GM23248 (cell line): ENCODE results near the gene SEZ6. TPM values are rescaled to one million over a fixed set of nuclear protein-coding genes. Genes with fewer than 3 reads are reported as not detected.

ENCODE experiments used
- DNase-seq: peaks from one replicate; pipeline ENCODE4 v3.0.0-alpha.2; 2015
- H2AFZ ChIP-seq: fragments of 200-600 bp; sonication (generic); 2 replicates; pipeline ENCODE4 v1.6.1; 2016; ENCODE audit warnings: antibody characterized with exemption
- H3F3A ChIP-seq: fragments of 200-600 bp; sonication (generic); 2 replicates; pipeline ENCODE4 v1.6.1; 2016; ENCODE audit warnings: mild to moderate bottlenecking, antibody characterized with exemption, mixed run types; ENCODE audit not compliant: insufficient read depth
- H3K27ac ChIP-seq: fragments of 200-600 bp; sonication (generic); 2 replicates; pipeline ENCODE4 v1.5.1; 2016; ENCODE audit warnings: mild to moderate bottlenecking
- H3K27me3 ChIP-seq: fragments of 200-600 bp; sonication (generic); replicated peaks from 2 replicates; pipeline ENCODE4 v1.6.1; 2016; ENCODE audit warnings: mild to moderate bottlenecking; ENCODE audit not compliant: insufficient read depth
- H3K36me3 ChIP-seq: fragments of 200-600 bp; sonication (generic); 2 replicates; pipeline ENCODE4 v1.6.1; 2016; ENCODE audit warnings: low read depth, mild to moderate bottlenecking
- H3K4me1 ChIP-seq: fragments of 200-600 bp; sonication (generic); 2 replicates; pipeline ENCODE4 v1.6.1; 2016; ENCODE audit warnings: mild to moderate bottlenecking; ENCODE audit not compliant: insufficient read depth
- H3K4me2 ChIP-seq: fragments of 200-600 bp; sonication (generic); one replicate; pipeline ENCODE4 v1.6.1; 2016; ENCODE audit warnings: mild to moderate bottlenecking; ENCODE audit not compliant: unreplicated experiment
- H3K4me3 ChIP-seq: fragments of 200-600 bp; sonication (generic); 2 replicates; pipeline ENCODE4 v1.5.1; 2016; ENCODE audit warnings: mild to moderate bottlenecking
- H3K79me2 ChIP-seq: fragments of 200-600 bp; sonication (generic); 2 replicates; pipeline ENCODE4 v1.6.1; 2016; ENCODE audit warnings: mild to moderate bottlenecking; ENCODE audit not compliant: insufficient read depth
- H3K9ac ChIP-seq: fragments of 200-600 bp; sonication (generic); 2 replicates; pipeline ENCODE4 v1.6.1; 2016; ENCODE audit warnings: mild to moderate bottlenecking
- H3K9me2 ChIP-seq: fragments of 200-600 bp; sonication (generic); 2 replicates; pipeline ENCODE4 v1.6.1; 2016; ENCODE audit warnings: mixed run types, mild to moderate bottlenecking, moderate library complexity; ENCODE audit not compliant: insufficient read depth
- H3K9me3 ChIP-seq: fragments of 200-600 bp; sonication (generic); one replicate; pipeline ENCODE4 v1.6.1; 2017; ENCODE audit warnings: low read depth
- H4K20me1 ChIP-seq: fragments of 200-600 bp; sonication (generic); 2 replicates; pipeline ENCODE4 v1.6.0; 2016; ENCODE audit not compliant: insufficient read depth
- EZH2 ChIP-seq: fragments of 200-600 bp; sonication (generic); IDR thresholded peaks from 2 replicates; pipeline ENCODE4 v1.6.1; 2018; ENCODE audit warnings: antibody characterized with exemption, mild to moderate bottlenecking; ENCODE audit not compliant: insufficient read depth, poor library complexity, severe bottlenecking
- EZH2phosphoT487 ChIP-seq: fragments of 200-600 bp; sonication (generic); IDR thresholded peaks from 2 replicates; pipeline ENCODE4 v1.6.1; 2018; ENCODE audit warnings: antibody characterized with exemption, moderate library complexity, mild to moderate bottlenecking, low read depth; ENCODE audit not compliant: insufficient read depth
- WGBS, 2 experiments: methylation state at CpG; one replicate each; pipeline ENCODE4 v1.1.6; 2015 to 2017; ENCODE audit warnings: low lambda C conversion rate in 2 of 2, low coverage in 1 of 2; ENCODE audit errors: missing lambda C conversion rate in 2 of 2; 5-methylcytosine and 5-hydroxymethylcytosine counted together
- in situ Hi-C: fragments of 300-500 bp; cut with MboI; formaldehyde crosslinking; loops from 2 replicates; pipeline ENCODE4 v1.15.0; 2020
- polyA plus RNA-seq: library from polyadenylated mRNA; unstranded; fragments of >200 nt; fragmentation: Nextera tagmentation; extraction: Ambion mirVana; gene quantifications from 2 replicates; pipeline ENCODE4 v1.2.1, GENCODE V29; 2016
- total RNA-seq: library from RNA; depleted of rRNA; stranded (reverse); fragments of >200 nt; shearing (Covaris generic); gene quantifications from 2 replicates; pipeline ENCODE4 v1.2.3, GENCODE V29; 2014

The SEZ6 gene
- total and polyA plus RNA-seq, 2 experiments from 2014 or later: not detected

DNA sequence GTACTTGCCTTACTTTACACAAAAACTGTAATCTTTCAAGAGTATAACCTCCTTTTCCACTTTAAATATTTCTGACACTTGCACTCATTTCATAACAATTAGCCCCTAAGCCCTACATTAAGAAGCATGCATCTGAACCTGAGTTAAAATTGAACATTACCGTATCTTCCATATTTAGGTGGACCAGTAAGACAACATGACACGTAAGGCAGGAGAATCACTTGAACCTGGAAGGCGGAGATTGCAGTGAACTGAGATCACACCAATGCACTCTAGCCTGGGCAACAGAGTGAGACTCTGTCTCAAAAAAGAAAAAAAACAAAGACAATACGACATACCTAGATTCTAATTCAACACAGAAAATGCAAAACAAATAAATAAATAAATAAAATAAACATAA, 61.5 kb downstream of the SEZ6 start:
- Histone ChIP-seq H3K9me2 (no peaks in the 10 kb centered on the region), H3K36me3 (peaks cover 9% of the 10 kb centered on the region), H3F3A (peaks cover 61% of the 10 kb centered on the region), H3K4me3 (no peak overlapping the region), H3K4me1 (peaks cover 46% of the 10 kb centered on the region), H3K79me2 (peaks cover 96% of the 10 kb centered on the region), H3K27me3 (no peaks in the 10 kb centered on the region), H3K9ac (no peak overlapping the region), H3K9me3 (no peaks in the 10 kb centered on the region), H3K27ac (peak overlapping the region; percentile 87; the same call in 1 of the 2 replicates), H2AFZ (no peak overlapping the region), H4K20me1 (peaks cover 8% of the 10 kb centered on the region; the same call in 1 of the 2 replicates), H3K4me2 (peak overlapping the region; percentile 78)
- DNase-seq: no peak
- 95 to 96% methylated on average over 4 of the region's 4 CpGs for WGBS, 2 experiments
- in situ Hi-C loops: no loop called here
- TF ChIP-seq EZH2phosphoT487 (no peak), EZH2 (no peak)

DNA sequence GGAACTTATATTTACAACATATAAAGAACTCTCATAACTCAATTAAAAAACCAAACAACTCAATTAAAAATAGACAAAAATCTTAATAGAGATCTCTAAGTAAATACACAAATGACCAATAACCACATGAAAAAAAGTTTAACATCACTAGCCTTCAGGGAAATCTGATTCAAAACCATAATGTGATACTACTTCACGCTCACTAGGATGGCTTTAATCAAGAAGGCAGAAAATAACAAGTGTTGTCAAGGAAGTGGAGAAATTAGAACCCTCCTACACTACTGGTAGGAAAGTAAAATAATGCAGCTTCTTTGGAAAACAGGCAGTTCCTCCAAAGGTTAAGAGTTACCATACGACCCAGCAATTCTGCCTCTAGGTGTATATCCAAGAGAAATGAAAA, 62.9 kb downstream of the SEZ6 start:
- Histone ChIP-seq H3K27ac (no peak overlapping the region), H3K9me2 (no peaks in the 10 kb centered on the region), H4K20me1 (peaks cover 17% of the 10 kb centered on the region; the same call in 1 of the 2 replicates), H3K4me3 (no peak overlapping the region), H3F3A (peaks cover 50% of the 10 kb centered on the region), H3K79me2 (peaks cover 96% of the 10 kb centered on the region), H2AFZ (no peak overlapping the region), H3K9ac (no peak overlapping the region), H3K36me3 (peaks cover 6% of the 10 kb centered on the region), H3K9me3 (no peaks in the 10 kb centered on the region), H3K4me1 (peaks cover 52% of the 10 kb centered on the region), H3K27me3 (no peaks in the 10 kb centered on the region), H3K4me2 (no peak overlapping the region)
- in situ Hi-C loops: no loop called here
- TF ChIP-seq EZH2phosphoT487 (no peak), EZH2 (no peak)
- 90 to 92% methylated on average over 2 of the region's 2 CpGs for WGBS, 2 experiments
- no peak for DNase-seq

DNA sequence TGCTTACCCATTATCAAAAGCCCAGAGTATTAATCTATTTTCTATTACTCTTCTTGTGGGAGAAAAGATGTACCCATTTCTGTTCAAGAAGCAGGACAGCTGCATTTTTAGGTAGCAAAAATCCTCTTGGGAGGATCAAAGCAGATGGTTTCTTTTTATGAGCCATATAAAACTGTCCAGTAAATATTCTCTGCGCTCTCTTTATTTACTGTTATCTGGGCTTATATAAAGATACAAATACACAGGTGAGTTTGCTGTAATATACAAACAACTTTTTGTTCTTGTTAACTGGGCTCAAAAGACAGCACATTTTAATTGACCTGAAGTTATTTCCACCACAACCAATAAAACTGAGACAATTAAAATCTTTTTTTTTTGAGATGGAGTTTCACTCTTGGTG, 64.6 kb downstream of the SEZ6 start:
- Histone ChIP-seq H3K4me1 (peaks cover 54% of the 10 kb centered on the region), H3K27ac (no peak overlapping the region), H3K79me2 (peaks cover 98% of the 10 kb centered on the region), H3K4me3 (no peak overlapping the region), H3K9me3 (no peaks in the 10 kb centered on the region), H2AFZ (no peak overlapping the region), H4K20me1 (peaks cover 17% of the 10 kb centered on the region), H3K9me2 (no peaks in the 10 kb centered on the region), H3K36me3 (peaks cover 6% of the 10 kb centered on the region; the same call in 1 of the 2 replicates), H3K27me3 (no peaks in the 10 kb centered on the region), H3K4me2 (no peak overlapping the region), H3F3A (peaks cover 47% of the 10 kb centered on the region), H3K9ac (no peak overlapping the region)
- in situ Hi-C loops: no loop called here
- no peak for DNase-seq
- whole genome bisulfite sequencing, 2 experiments: 100% methylated on average over 1 of the region's 1 CpG
- TF ChIP-seq EZH2phosphoT487: no peak
- no peak for TF ChIP-seq EZH2

DNA sequence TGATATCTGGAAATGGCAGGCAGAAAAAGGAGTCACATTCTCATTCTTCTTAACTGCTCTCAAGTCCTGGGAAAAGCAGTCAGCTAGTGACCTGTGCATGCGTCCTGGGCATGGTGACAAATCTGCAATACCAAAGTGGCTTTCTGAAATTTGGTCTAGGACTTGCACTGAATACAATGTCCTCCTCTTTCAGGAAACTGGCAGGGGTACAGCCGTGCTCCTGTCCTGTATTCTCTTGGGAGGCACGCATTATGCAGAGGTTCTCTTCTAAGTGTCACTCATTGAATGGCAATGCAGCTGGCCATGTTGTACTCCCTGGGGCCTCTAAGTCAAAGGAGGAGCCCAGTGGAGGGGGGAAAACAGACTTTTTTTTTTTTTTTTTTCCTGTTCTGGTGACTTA, 65.2 kb downstream of the SEZ6 start:
- no peak for TF ChIP-seq EZH2
- no peak for TF ChIP-seq EZH2phosphoT487
- in situ Hi-C loops: no loop called here
- H3K9me2 ChIP-seq: no peaks in the 10 kb centered on the region
- H3K9me3 ChIP-seq: no peaks in the 10 kb centered on the region
- no peak overlapping the region for H3K4me2 ChIP-seq
- H3F3A ChIP-seq: peaks cover 47% of the 10 kb centered on the region
- 95 to 96% methylated on average over 3 of the region's 3 CpGs for WGBS, 2 experiments
- H3K9ac ChIP-seq: no peak overlapping the region
- no peak for DNase-seq
- H3K27me3 ChIP-seq: no peaks in the 10 kb centered on the region
- H3K4me3 ChIP-seq: no peak overlapping the region
- no peak overlapping the region for H3K27ac ChIP-seq
- peaks cover 100% of the 10 kb centered on the region for H3K79me2 ChIP-seq
- H4K20me1 ChIP-seq: peaks cover 17% of the 10 kb centered on the region
- H3K36me3 ChIP-seq: peaks cover 6% of the 10 kb centered on the region; the same call in 1 of the 2 replicates
- H2AFZ ChIP-seq: no peak overlapping the region
- peaks cover 51% of the 10 kb centered on the region for H3K4me1 ChIP-seq

DNA sequence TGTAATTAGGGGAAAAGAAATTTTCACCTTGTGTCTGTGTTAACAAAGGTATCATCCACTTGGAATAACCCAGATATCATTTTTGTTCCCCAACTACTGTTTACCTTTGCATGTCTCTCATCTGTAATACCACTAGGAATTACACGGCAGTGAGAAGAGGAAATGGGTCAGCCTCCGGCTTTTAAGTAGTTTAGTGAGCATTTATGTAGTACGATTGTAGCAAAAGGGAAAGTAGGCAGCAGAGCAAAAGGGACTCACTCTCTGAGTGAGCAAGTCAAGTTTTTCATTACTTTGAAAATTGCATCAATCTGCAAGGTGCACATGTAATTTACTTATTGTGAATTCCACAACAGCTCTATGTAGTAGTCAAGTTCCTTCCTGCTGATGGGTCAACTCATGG, 65.7 kb downstream of the SEZ6 start:
- Histone ChIP-seq H3K4me3 (no peak overlapping the region), H3K27ac (no peak overlapping the region), H3K9me2 (no peaks in the 10 kb centered on the region), H3K4me2 (no peak overlapping the region), H3K79me2 (peaks cover 100% of the 10 kb centered on the region), H2AFZ (no peak overlapping the region), H3K9me3 (no peaks in the 10 kb centered on the region), H3K36me3 (peaks cover 6% of the 10 kb centered on the region; the same call in 1 of the 2 replicates), H3F3A (peaks cover 41% of the 10 kb centered on the region), H3K4me1 (peaks cover 45% of the 10 kb centered on the region), H3K9ac (no peak overlapping the region), H3K27me3 (no peaks in the 10 kb centered on the region), H4K20me1 (peaks cover 17% of the 10 kb centered on the region)
- no peak for TF ChIP-seq EZH2phosphoT487
- no peak for TF ChIP-seq EZH2
- 93 to 99% methylated on average over 3 of the region's 3 CpGs for WGBS, 2 experiments
- DNase-seq: no peak
- in situ Hi-C loops: no loop called here
